D721Med (cell line): ENCODE results near the gene SLC5A5.

Source experiments
- DNase-seq: peaks from one replicate; pipeline ENCODE4 v3.0.0; 2011; ENCODE audit warnings: low spot score; ENCODE audit not compliant: insufficient read length
- FAIRE-seq: peaks from 2 replicates; lab custom pipeline; 2011; peaks lifted over from hg19 to GRCh38; lab: Jason Lieb, UNC
- CTCF ChIP-seq: IDR thresholded peaks from 2 replicates; pipeline ENCODE4 v1.5.1; 2012; ENCODE audit warnings: mild to moderate bottlenecking, control low read depth; ENCODE audit not compliant: insufficient read depth; ENCODE audit errors: missing control alignments

Gene SLC5A5

GRCh38 chr19:17942582-17943273 lies 71.0 kb downstream of the SLC5A5 start:
- no peak for TF ChIP-seq CTCF
- FAIRE-seq, result no peak
- DNase-seq, result no peak

GRCh38 chr19:17943274-17944221 lies 71.8 kb downstream of the SLC5A5 start:
- no peak for TF ChIP-seq CTCF
- FAIRE-seq, result no peak
- DNase-seq, result no peak

- TF ChIP-seq CTCF, result no peak
- no peak for FAIRE-seq
- DNase-seq, result no peak
These were observed 72.6 kb downstream of the SLC5A5 start for GRCh38 chr19:17944301-17944700.
